Measurements from ENCODE around the gene DOK7.

DNA sequence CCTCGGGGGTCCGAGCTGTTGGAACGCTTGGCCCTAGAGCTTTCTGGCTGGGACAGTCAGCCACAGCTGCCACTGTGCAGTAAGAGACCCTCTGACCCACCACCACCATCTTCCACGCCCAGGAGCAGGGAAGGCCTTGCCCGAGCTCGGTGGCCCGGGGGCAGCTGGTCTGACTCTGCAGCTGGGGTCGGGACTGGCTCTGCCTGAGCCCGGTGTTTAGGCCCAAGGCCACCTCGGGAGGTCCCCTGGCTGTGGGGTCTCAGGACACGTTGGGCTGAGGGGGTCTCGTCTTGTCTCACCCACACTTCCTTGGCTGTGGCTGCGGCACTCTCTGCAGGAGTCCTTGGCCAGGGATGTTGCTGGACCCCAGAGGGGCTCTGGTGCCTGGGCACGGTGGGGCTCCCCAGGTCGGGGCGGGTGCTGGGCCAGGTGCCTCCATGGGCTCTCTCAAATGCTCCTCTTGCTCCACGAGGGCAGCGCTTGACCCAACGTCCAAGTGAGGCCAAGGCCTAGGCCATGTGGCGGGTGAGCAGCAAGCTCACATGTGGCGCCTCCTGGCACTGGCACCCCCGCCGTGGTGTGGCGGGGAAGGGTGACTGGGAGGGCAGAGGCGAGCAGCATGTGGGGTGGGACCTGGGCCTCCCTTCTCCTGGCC lies 22.9 kb downstream of the DOK7 start:
- TF ChIP-seq EZH2 (IDR thresholded peaks at IDR 0.05; ENCODE audit: low read depth) = no peak
- TF ChIP-seq, protein P1, sequence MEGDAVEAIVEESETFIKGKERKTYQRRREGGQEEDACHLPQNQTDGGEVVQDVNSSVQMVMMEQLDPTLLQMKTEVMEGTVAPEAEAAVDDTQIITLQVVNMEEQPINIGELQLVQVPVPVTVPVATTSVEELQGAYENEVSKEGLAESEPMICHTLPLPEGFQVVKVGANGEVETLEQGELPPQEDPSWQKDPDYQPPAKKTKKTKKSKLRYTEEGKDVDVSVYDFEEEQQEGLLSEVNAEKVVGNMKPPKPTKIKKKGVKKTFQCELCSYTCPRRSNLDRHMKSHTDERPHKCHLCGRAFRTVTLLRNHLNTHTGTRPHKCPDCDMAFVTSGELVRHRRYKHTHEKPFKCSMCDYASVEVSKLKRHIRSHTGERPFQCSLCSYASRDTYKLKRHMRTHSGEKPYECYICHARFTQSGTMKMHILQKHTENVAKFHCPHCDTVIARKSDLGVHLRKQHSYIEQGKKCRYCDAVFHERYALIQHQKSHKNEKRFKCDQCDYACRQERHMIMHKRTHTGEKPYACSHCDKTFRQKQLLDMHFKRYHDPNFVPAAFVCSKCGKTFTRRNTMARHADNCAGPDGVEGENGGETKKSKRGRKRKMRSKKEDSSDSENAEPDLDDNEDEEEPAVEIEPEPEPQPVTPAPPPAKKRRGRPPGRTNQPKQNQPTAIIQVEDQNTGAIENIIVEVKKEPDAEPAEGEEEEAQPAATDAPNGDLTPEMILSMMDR (conservative IDR thresholded peaks at IDR 0.05) = no peak

All from PC-9 (cell line).